HG03378 (cell line): ENCODE data around the gene DPM2.
A peak's percentile ranks its signal among the peaks of the same experiment; 100 is the strongest.

Experiments used
- ATAC-seq: cut with Tn5 transposase; IDR thresholded peaks from one replicate; pipeline ENCODE4 v1.9.1; 2021; ENCODE audit warnings: mild to moderate bottlenecking, moderate library complexity; ENCODE audit not compliant: unreplicated experiment

Gene DPM2

DNA sequence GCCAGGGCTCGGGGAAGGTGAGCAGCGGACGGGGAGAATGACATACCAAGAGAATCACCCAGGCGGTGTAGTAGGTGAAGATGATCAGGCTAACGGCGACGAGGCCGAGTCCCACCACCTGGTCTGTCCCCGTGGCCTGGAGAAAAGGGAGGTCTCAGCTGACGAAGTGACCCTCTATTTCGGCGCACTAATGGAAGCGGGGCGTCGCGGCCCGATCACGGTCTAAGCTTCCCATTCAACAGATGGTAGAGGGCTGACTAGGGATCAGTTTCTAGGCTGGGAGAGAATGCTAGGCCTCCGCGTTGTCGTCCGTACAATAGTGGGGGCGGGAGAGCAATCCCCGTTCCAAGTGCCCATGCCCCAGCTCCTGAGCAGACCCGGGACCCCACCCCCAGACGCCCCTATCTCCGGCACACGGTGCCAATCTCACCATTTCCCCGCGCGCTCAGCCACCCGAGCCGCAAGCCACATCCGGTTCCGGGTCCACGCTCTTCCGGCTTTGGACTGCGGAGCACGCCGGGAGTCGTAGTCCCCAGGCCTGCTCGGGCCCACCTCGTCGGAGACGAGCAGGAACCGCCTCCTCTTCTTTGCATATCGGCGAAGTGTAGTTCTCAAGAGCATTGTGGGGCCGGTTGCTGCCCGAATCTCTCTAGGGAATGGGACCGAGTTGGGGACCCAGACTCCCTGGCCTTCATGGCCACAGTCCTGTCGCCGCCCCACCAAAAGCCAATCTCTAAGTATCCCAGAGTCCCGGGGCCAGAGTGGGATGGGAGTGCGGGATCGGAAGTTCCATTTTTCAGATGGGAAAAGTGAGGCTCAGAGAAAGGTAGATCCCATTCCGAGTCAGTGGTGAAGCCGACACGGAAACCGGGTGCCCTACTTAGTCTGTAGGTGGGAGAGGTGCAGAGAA is at the start of gene DPM2:
Gene DPM2, minus strand, starts transcription at position 467 of the 910 bp plus-strand sequence. Its CDS starts 34 bp downstream, at position 433.
- ATAC-seq = peak; percentile 52

GRCh38 chr9:127987103-127987614 is 49.5 kb upstream of the DPM2 start:
- no peak for ATAC-seq

GRCh38 chr9:127985011-127985410 is 47.4 kb upstream of the DPM2 start:
- ATAC-seq = no peak

DNA sequence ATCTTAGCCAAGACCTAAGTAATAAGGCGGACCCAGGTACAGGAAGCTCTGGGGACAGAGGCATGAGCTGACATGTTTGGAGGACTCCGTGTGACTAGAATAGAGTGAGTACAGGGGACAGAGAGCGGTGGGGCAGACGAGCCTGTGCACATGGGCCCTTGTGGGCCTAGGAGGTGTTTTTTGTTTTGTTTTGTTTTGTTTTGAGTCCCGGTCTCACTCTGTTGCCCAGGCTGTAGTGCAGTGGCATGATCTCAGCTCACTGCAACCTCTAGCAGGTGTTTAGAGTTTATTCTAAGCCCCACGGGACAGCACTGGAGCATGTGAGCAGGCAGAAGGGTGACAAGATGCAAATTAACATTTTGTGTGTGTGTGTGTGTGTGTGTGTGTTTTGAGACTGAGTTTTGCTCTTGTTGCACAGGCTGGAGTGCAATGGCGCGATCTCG is 46.2 kb upstream of the DPM2 start:
- peak; percentile 48 for ATAC-seq

GRCh38 chr9:127982912-127983311 is 45.3 kb upstream of the DPM2 start:
- no peak for ATAC-seq

DNA sequence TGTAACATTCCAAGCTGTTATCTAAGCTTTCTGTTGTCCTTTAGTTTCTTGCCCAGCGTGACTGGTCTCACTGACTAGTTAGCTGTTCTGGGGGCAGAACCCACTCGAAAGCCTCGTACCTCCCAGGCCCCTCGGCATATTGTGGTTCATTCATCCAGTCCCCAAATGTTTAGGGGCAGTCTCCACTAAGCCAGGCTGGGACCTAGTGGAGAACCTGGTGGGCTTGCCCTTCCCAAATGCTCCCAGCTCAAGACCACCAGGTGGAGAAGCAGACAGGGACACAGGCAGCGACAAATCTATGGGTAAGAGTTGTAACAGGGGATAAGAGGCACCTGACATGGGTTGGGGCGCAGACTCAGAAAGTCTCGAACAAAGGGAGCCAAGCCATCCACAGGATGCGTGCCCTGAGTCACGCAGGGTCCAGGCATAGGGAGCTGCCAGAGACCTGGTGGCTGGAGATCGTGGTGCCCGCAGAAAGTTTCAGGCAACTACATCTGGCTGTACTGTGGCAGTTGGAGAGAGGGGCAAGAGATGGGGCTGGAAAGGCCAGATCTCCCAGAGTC is 44.0 kb upstream of the DPM2 start:
- no peak for ATAC-seq

GRCh38 chr9:127980706-127981558 is 43.3 kb upstream of the DPM2 start, which contains the start of gene EEIG1:
Gene EEIG1, minus strand, starts transcription at chr9:127980989. Its CDS starts 852 bp downstream, at chr9:127980137.
- ATAC-seq = no peak

DNA sequence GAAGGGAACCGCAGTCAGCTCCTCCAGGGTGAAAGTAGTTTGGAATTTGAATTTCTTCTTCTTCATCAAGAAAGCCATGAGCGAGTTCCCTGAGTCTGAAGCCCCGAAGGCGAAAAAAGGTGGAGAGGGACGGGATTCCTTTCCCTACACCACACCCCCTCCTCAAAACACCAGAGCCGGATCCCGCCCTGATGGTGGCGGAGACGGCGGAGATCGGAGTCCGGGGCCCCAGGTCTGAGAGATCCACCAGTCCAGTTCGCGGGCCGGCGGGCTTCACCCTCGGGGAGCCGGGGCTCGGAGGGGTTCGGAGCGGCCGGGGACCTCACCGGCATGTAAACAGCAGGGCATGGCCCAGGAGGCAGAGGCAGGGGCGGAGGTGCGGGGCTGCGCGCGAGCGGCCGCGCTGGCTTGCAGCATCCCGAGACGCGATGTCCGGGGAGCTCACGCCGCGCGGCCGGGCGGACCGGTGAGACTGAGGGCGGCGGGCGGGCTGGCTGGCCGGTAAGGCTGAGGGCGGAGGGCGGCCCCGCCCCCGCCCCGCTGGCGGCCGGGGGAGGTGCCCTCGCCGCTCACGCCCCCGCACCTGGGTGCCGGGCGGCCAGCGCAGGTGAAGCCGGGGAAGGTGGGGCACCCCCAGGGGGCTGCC is 42.5 kb upstream of the DPM2 start:
- ATAC-seq = no peak

- ATAC-seq = no peak
These were observed 41.8 kb upstream of the DPM2 start for GRCh38 chr9:127979333-127980059.

DNA sequence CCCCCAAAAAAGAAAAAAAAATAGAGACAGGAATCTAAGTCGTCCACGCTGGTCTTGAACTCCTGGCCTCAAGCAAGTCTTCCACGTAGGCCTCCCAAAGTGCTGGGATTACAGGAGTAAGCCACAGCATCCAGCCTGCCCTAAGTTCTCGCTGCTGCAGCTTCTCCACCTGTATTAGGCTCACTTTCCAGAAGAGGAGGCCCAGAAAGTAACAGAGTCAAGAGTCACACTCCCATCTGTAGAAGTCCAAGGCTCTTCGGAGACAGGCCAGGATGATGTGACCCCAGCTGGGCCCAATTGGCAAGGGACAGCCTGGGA is 41.3 kb upstream of the DPM2 start:
- ATAC-seq = no peak

DNA sequence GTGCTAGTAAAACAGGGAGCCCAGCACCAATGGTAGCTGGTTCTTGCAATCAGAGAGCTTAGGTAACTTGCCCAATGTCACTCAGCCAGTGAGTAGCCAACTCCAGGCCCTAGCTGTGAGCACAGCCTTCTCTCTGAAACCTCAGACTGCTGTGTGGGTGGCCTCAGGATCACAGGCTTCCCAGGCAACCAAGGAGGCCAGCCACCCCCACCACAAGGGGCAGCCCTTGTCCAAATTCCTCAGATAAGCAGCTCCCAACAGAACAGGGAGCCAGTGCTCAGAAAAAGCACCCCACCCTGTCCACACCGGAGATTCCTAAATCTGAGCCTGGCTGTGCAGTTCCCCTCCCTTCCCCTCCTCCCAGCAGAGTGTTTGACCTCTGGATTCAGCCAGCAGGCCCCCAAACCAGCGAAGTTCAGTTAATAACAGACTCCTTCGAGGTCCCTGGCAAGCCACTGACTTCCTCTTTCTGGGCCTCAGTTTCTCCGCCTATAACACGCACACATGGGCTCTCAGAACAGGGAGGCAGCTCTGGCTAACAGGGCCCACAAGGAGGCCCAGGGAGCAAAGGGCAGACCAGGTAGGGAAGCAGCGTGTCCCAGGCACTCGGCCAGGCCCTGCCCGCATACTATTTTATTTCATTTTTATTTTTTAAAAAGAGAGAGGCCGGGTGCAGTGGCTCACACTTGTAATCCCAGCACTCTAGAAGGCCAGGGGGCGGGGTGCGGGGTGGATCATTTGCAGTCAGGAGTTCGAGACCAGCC is 40.4 kb upstream of the DPM2 start:
- no peak for ATAC-seq

GRCh38 chr9:127977009-127977883 is 39.6 kb upstream of the DPM2 start:
- ATAC-seq = no peak

DNA sequence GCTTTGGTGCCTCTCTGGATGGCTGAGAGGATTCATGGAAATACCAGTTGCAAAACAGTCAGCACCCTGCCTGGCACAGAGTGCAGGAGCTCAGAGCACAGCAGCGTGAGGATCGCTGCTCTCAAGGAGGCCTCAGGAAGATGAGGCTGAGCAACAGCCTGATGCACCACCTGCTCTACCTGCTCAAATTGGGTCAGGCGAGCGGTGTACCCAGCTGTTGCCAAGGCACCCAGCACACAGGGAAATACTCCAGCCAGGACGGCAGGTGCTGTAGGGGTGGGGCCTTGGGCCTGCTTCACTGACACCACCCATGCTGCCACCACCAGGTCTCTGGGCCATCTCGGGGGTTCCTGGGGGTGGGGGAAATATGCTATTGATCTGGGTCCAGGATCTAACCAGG is 38.8 kb upstream of the DPM2 start:
- ATAC-seq = no peak

- no peak for ATAC-seq
These were observed 38.0 kb upstream of the DPM2 start for GRCh38 chr9:127975376-127976315.

GRCh38 chr9:127974769-127975261 is 37.2 kb upstream of the DPM2 start:
- no peak for ATAC-seq

GRCh38 chr9:127974001-127974768 is 36.5 kb upstream of the DPM2 start:
- ATAC-seq = no peak
